Activated CD8-positive, alpha-beta memory T cell treated with anti-CD3 and anti-CD28 coated beads, Interleukin-2, amount 50 U/mL, for 1 hour (primary cell): ENCODE measurements around the gene GP1BB.

Experiments used
- DNase-seq: peaks from one replicate; pipeline ENCODE4 v3.0.0-alpha.2; 2020; ENCODE audit errors: extremely low read depth

GP1BB gene

DNA sequence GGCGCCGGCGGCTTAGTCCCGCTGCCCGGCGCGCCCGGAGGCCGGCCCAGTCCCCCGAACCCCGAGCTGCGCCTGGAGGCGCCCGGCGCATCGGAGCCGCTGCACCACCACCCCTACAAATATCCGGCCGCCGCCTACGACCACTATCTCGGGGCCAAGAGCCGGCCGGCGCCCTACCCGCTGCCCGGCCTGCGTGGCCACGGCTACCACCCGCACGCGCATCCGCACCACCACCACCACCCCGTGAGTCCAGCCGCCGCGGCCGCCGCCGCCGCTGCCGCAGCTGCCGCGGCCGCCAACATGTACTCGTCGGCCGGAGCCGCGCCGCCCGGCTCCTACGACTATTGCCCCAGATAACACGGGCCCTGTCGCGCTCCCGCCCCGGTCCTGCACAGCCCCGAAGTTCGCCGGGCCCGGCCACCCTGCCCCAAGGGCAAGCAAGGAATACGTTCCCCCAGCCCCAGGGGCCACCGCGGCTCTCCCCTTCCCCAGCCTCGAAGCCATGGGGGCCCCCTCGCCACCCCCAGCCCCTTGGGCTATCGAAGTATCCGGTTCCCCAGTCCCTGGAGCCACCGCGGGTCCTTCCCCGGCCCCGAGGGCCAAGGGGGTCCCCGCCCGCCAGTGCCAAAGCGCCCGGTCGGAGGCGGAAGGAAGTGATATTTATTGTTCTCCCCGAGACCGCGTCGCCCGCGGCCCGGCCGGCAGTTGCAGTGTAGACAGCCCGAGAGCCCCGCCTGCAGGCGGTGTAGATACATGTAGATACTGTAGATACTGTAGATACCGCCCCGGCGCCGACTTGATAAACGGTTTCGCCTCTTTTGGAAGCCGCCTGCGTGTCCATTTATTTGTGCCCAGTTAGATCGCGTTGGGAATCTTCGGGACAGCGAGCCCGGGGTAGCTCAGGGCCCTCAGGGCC lies 43.4 kb downstream of the GP1BB start:
- no peak for DNase-seq

DNA sequence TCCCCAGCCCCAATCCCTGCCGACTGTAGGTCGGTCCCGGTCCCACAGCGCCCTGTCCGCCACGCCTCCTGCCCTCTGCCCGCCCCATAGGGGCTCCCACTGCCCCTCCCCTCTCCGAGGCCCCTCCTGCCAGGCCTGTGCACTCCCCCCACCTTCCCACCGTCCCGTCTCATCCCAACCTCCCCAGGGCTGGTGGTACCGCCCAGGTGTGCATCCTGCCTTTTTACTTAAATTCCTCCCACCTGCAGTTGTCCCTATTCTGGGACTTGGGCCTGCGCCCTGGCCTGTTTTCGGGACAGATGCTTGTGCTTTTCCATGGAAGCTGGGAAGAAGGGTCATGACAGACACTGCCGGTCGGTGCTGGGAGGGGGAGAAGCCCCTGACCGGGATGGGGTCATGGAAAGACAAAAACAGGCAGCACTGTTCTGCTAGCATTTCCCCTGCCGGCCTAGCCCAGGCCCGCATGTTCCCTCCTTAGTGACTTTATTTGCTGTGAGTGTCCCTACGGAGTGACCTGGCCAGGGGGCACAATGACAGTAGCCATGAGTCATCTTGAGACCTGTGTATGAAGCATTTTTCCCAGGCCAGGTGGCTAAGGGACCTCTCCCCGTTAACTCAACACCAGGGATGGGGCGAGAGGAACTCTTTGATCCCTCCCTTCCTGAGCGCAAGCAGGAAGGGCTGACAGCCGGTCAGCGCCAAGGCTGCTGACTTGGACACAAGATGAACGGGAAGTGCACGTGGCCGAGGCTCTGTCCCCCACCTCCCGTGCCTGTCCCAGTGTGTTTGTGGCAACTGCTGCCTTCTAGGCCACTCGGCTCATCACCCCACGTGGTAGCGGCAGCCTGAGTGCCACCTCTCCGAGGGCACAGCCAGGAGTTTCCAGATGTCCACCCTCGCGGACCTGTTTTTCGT lies 44.3 kb downstream of the GP1BB start:
- no peak for DNase-seq

DNA sequence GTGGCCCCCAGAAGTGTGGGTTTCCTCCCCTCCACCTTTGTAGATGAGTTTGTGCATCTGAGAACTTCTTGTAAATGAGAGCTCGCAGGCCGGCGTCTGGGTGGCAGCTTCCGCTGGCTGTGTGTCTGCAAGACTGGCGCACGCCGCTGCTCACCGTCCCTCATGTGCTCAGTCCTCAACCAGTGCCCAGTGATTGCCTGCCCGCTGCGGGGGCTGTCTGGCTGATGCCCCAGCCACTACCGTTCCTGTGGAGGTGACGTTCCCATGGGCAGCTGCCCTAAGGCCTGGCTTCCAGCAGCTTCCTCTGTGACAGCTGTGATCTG lies 46.0 kb downstream of the GP1BB start:
- DNase-seq = no peak

- no peak for DNase-seq
Measured at GRCh38 chr22:19770349-19771220, 47.2 kb downstream of the GP1BB start.

DNA sequence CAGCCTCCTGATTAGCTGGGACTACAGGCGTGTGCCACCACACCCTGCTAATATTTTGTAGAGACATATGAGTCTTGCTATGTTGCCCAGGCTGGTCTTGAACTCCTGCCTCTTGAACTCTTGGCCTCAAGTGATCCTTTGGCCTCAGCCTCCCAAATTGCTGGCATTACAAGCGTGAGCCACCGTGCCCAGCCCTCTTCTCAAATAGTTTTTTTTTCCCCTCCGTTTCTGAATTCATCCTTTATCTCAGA lies 49.0 kb downstream of the GP1BB start:
- DNase-seq = no peak

- DNase-seq = no peak
Measured at GRCh38 chr22:19772673-19773469, 49.5 kb downstream of the GP1BB start.

DNA sequence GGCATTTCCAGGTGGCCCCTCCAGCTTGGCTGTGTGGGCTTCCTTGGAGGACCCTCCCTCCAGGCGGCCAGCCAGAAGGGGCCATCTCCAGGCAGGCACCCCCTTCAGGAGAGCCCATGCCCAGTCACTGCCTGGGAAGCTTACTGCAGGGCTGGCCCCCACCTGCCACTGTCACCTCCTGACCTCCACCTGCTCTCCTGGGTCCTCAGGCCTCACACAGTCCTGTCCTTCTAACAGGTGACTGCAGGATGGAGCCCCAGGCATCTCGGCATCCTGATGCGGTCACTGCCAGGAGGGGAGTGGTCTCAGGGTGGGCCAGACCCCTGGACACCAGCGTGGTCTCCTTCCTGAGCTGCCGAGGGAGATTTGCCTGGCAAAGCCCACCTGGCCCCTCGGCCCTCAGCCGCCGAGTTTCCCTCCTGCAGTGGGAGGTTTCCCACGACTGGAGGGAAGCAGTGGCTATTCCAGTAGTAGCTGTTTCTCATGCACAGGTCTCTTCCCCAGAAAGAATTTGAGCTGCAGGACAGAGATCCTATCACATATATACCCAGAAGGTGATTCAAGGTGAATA lies 50.2 kb downstream of the GP1BB start:
- DNase-seq = no peak
